Naive B cell (primary cell): Measurements from ENCODE around the gene ITGA5. TPM values are rescaled to one million over a fixed set of nuclear protein-coding genes. Genes with fewer than 3 reads are reported as not detected.

ENCODE experiments used
- ATAC-seq, 2 donors: fragments of 150-1000 bp; cut with Tn5 transposase; 2 replicates each; pipeline ENCODE4 v1.10.0; 2021; ENCODE audit warnings: low read depth in 2 of 2, mild to moderate bottlenecking in 2 of 2, moderate library complexity in 2 of 2
- DNase-seq: peaks from one replicate; pipeline ENCODE4 v3.0.0; 2022
- H3K27ac Mint-ChIP-seq, 6 donors: one replicate each; pipeline ENCODE4 v1.8.0; 2020 to 2022; ENCODE audit warnings: mild to moderate bottlenecking in 6 of 6, mixed read lengths in 6 of 6, moderate library complexity in 5 of 6, inconsistent platforms in 2 of 6
- H3K27me3 Mint-ChIP-seq, 3 donors: one replicate each; pipeline ENCODE4 v1.8.0; 2021 to 2022; ENCODE audit warnings: mixed read lengths in 3 of 3, mild to moderate bottlenecking in 1 of 3
- H3K36me3 Mint-ChIP-seq, 2 donors: one replicate each; pipeline ENCODE4 v1.8.0; 2020 to 2022; ENCODE audit warnings: mixed read lengths in 2 of 2, inconsistent platforms in 1 of 2, mild to moderate bottlenecking in 1 of 2
- H3K4me1 Mint-ChIP-seq, 3 donors: one replicate each; pipeline ENCODE4 v1.8.0; 2020 to 2022; ENCODE audit warnings: mixed read lengths in 3 of 3, inconsistent platforms in 1 of 3, mild to moderate bottlenecking in 1 of 3, moderate library complexity in 1 of 3
- H3K4me3 Mint-ChIP-seq, 8 donors: one replicate each; pipeline ENCODE4 v1.8.0; 2020 to 2022; ENCODE audit warnings: mild to moderate bottlenecking in 8 of 8, mixed read lengths in 8 of 8, moderate library complexity in 8 of 8, inconsistent platforms in 2 of 8
- H3K9me3 Mint-ChIP-seq, 7 donors: one replicate each; pipeline ENCODE4 v1.8.0; 2020 to 2022; ENCODE audit warnings: mixed read lengths in 7 of 7, mild to moderate bottlenecking in 5 of 7, inconsistent platforms in 2 of 7, moderate library complexity in 1 of 7
- polyA plus RNA-seq, 6 donors: library from polyadenylated mRNA; unstranded; fragments of 300-500 nt; fragmentation: Illumina TruSeq; gene quantifications; one replicate each; pipeline ENCODE4 v1.2.3, GENCODE V29; 2021; ENCODE audit warnings: low read depth in 6 of 6

ITGA5 gene
- polyA plus RNA-seq, 6 donors from 2014 or later = 1.7 to 4.6 (median 2.3) TPM; not detected in 1

DNA sequence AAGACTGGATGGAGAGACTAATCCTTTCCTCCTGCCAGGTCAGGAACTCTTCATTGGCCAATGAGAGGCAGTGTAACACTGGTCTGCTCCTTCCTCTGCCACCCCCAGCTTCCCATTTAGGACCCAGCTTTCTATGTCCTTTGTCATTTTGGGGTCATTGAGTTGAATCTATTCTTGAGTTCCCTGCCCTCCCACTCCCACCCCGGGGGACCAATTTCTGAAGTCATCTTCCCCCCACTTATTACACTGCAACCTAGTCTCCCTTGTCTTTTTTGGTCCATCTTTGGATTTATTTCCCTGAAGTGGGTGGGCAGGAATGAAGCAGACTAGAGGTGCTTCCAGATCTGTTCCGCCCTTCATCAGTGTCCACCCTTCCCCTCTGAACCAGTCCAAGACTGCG lies 7.6 kb upstream of the ITGA5 start:
- Mint-ChIP-seq H3K27me3 (peaks cover 11 to 51% (median 42%) of the 10 kb centered on the region in 3 donors), H3K27ac (peak overlapping the region in 1 of 6 donors; percentile 21), H3K4me1 (peaks cover 10 to 15% (median 14%) of the 10 kb centered on the region in 3 donors), H3K4me3 (no peak overlapping the region), H3K9me3 (no peaks in the 10 kb centered on the region), H3K36me3 (no peaks in the 10 kb centered on the region)
- DNase-seq = no peak
- no peak for ATAC-seq

DNA sequence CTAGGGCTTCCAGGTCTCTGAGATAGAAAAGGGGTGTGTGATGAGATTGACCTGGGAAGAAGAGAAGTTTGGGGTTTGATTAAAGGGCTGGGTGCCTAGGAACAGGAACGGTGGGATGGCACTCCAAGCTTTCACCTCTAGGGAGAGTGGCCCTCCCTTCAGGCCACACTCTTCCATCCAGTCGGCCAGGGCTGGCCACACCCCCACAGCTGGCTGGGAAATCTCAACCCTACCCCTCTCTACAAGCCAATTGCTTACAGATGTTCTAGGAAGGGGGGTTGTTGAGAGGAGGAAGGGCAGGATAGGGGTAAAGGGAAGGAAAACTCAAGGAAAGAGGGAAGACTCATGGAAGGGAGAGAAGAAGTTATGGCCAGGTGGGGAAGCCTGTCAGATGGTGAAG lies 6.6 kb upstream of the ITGA5 start:
- Mint-ChIP-seq H3K4me3 (peak overlapping the region in 1 of 8 donors; percentile 36), H3K9me3 (no peaks in the 10 kb centered on the region), H3K36me3 (no peaks in the 10 kb centered on the region), H3K27me3 (peaks cover 11 to 51% (median 50%) of the 10 kb centered on the region in 3 donors), H3K27ac (no peak overlapping the region), H3K4me1 (peaks cover 16 to 22% (median 18%) of the 10 kb centered on the region in 3 donors)
- DNase-seq (no peak), ATAC-seq (no peak)

DNA sequence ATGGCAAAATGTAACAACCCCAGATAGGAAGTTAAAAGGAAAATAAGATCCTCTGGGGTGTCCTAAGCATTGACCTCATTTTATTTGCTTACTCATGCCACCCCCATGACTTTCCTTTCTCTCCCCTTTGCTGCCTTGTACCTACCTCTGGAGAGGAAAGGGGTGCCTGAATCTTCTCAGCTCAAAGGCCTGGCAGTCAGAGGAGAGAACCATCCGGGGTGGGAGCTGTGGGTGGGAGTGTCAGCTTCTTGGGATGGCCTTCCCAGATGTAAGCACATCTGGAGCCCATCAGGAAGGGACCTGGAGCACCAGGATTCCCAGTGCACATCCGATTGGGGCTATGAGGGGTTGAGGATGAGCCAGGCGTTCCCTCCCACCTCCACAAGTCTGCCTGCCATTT lies 5.2 kb upstream of the ITGA5 start:
- peaks cover 11 to 53% (median 46%) of the 10 kb centered on the region in 3 donors for H3K27me3 Mint-ChIP-seq
- no peak for ATAC-seq
- H3K36me3 Mint-ChIP-seq = no peaks in the 10 kb centered on the region

DNA sequence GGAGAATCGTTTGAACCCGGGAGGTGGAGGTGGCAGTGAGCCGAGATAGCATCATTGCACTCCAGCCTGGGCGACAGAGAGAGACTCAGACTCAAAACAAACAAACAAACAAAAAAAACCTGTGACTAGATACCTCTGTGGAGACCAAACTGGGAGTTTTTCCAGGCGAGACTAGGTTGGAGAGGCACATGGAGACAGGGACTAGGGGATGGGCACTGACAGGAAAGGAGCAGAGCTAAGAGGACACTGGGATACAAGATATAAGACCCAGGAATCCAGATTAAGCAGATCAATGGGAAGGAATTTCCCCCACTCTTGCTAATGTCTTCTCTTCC lies 4.7 kb upstream of the ITGA5 start:
- Mint-ChIP-seq H3K36me3 (no peaks in the 10 kb centered on the region), H3K9me3 (no peaks in the 10 kb centered on the region), H3K4me3 (no peak overlapping the region), H3K27ac (no peak overlapping the region), H3K4me1 (peaks cover 19 to 34% (median 33%) of the 10 kb centered on the region in 3 donors), H3K27me3 (peaks cover 11 to 53% (median 46%) of the 10 kb centered on the region in 3 donors)
- ATAC-seq (no peak), DNase-seq (no peak)

More for the DNA sequence above, 5.2 kb upstream of the ITGA5 start:
- Mint-ChIP-seq H3K27ac (no peak overlapping the region), H3K4me3 (no peak overlapping the region), H3K4me1 (peaks cover 19 to 33% (median 32%) of the 10 kb centered on the region in 3 donors), H3K9me3 (no peaks in the 10 kb centered on the region)
- DNase-seq = no peak

DNA sequence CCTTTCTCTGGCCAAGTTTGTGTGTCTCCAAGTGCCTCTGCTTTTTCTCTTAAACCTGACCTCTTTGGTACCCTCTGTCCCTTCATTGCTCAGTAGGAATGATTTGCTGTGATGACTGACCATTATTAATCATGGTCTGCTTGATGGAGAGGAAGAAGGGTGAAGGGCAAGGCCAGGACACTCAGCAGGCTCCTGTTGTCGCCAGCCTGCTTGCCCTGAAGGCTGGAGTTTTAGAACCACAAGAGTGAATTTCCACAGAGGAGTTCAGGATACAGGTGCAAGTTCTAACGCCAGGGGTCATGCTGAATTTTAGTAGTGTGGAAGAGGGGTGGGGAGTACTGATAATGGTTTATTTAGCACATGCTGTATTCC lies 2.8 kb upstream of the ITGA5 start:
- peaks cover 11 to 38% (median 33%) of the 10 kb centered on the region in 3 donors for H3K27me3 Mint-ChIP-seq
- H3K9me3 Mint-ChIP-seq = no peaks in the 10 kb centered on the region
- H3K4me1 Mint-ChIP-seq = peaks cover 28 to 44% (median 40%) of the 10 kb centered on the region in 3 donors
- peak overlapping the region in 2 of 8 donors; percentile 23 to 25 for H3K4me3 Mint-ChIP-seq
- peak overlapping the region in 1 of 6 donors; percentile 4 for H3K27ac Mint-ChIP-seq
- no peaks in the 10 kb centered on the region for H3K36me3 Mint-ChIP-seq
- ATAC-seq (no peak), DNase-seq (no peak)

DNA sequence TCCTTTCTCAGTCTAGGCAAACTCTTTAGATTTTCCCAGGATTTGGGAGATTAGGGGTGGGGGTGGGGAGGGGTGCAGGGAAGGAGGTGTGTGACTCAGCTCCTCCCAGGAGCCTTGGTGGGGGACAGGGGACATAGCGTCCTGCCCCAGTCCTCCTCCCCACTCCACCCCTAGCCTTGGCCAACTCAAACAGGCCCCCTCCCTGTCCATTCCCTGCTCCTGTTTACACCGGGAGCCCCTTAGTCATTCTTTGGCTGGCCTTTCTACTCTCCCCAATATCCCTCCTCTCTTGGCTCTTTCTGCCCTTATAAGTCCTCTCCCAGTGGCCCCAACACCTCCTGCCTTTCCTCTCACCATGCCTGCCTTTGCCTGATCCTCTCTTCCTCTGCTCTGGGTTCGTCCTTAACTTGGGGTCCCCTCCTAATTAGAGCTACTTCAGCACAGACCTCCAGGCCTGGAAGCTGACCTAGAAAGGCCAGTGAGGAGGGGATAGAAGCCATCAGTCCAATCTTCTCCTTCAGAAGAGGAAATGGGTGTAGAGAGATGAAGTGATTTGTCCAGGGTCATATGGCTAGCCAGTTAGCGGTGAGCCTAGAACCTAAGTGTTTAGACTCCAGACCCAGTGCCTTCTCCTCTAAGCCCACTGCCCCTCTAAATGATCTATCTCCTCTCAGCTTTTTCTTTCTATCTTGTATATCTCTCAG lies 2.3 kb upstream of the ITGA5 start:
- peaks cover 10 to 33% (median 27%) of the 10 kb centered on the region in 3 donors for H3K27me3 Mint-ChIP-seq
- H3K27ac Mint-ChIP-seq = no peak overlapping the region
- ATAC-seq (no peak), DNase-seq (no peak)
- peak overlapping the region in 5 of 8 donors; percentile 1 to 90 (median 26) for H3K4me3 Mint-ChIP-seq
- H3K36me3 Mint-ChIP-seq = no peaks in the 10 kb centered on the region
- H3K4me1 Mint-ChIP-seq = peaks cover 33 to 49% (median 44%) of the 10 kb centered on the region in 3 donors
- H3K9me3 Mint-ChIP-seq = no peaks in the 10 kb centered on the region

DNA sequence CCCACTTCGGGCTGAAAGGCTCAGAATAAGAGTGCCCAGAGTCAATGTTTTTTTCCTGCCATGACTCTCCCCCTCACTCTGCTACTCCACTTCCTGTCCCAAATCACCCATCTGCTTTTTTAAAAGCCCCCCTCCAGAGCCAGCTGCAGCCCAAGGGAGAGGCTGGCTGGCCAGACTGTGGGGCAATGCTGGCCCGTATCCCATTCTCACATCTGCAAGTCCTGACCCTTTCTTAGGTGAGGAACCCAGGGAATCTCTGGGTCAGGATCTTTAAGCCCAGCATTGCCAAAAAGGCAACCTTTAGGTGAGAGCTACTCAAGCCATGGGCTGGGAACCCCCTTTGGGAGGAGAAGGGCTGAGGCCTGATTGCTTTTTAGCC lies 1.7 kb upstream of the ITGA5 start:
- peaks cover 35 to 53% (median 50%) of the 10 kb centered on the region in 3 donors for H3K4me1 Mint-ChIP-seq
- no peaks in the 10 kb centered on the region for H3K9me3 Mint-ChIP-seq
- no peaks in the 10 kb centered on the region for H3K36me3 Mint-ChIP-seq
- ATAC-seq = no peak
- peak overlapping the region in 7 of 8 donors; percentile 26 to 96 (median 63) for H3K4me3 Mint-ChIP-seq
- no peak for DNase-seq
- peak overlapping the region in 4 of 6 donors; percentile 6 to 95 (median 48) for H3K27ac Mint-ChIP-seq
- peaks cover 6 to 27% (median 22%) of the 10 kb centered on the region in 3 donors for H3K27me3 Mint-ChIP-seq

DNA sequence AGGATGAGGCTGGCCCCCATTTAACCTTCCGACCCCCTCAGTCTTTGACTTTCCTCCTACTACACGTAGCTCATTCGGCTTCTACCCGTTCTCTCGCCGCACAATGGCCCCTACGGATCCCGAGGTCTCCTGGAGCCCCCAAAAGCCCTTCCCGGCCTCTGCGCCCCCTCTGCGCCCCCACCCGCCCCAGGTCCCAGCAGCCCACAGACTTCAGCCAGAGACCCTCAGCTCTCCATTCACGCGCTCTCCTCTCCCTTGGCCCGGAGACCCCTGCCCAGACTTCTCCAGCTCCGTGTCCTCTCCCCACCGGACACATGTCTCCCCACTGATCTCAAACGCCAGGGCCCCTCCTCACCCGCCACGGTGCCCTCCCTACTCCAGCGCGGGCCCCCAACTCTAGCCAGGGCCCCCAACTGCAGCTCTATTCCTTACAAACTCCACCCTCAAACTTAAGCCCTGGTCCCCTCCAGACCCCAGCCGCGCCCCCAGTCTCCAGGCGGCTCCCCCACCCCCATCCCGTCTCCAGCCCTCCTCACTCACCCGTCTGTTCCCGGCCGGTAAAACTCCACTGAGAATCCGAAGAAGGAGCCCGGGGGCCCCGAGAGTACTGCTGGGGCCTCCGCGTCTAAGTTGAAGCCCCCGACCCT lies 502 bp downstream of the ITGA5 start:
- no peak for DNase-seq

DNA sequence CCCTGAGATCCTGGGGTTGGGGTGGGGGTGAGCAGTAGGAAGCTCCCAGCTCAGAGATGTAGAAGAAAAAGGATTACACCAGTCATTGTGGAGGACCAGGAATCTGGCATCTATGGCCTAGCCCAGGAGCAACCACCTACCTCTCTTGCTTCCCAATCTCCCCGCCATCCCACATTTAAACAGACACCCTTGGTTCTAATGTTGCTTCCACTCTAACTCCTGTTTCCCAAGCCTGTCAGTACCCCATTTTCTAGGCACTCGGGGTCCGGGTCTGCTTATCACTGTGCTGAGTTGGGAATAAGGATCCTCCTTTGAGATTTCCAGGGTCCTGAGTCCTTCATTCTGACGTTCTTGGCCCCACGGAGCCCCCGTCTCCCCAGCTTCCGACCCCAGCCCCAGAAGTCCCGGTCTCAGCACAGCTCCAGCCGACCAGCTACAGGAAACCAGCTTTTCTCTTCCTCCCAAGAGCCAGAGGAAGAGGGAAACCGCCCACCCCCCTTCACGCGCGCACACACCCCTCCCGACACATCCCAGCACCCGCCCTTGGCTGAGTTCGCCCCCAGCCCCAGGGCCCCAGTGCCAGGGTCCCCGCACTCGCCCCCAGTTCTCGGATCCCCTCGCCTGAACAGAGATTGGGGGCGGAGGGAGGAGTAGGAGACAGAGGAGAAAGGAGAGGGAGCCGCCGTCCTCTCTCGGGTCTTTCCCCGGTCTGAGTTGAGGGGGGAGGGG lies 1.2 kb downstream of the ITGA5 start:
- peaks cover 0 to 19% (median 8%) of the 10 kb centered on the region in 3 donors for H3K27me3 Mint-ChIP-seq
- ATAC-seq (no peak), DNase-seq (no peak)
- H3K27ac Mint-ChIP-seq = peak overlapping the region; percentile 11 to 96 (median 77)
- peaks cover 52 to 79% (median 76%) of the 10 kb centered on the region in 3 donors for H3K4me1 Mint-ChIP-seq
- H3K9me3 Mint-ChIP-seq = no peaks in the 10 kb centered on the region
- no peaks in the 10 kb centered on the region for H3K36me3 Mint-ChIP-seq
- peak overlapping the region; percentile 85 to 96 (median 92) for H3K4me3 Mint-ChIP-seq

More for the DNA sequence above, 502 bp downstream of the ITGA5 start:
- peak; percentile 13 to 16 for ATAC-seq
- Mint-ChIP-seq H3K9me3 (no peaks in the 10 kb centered on the region), H3K27ac (peak overlapping the region; percentile 11 to 96 (median 71)), H3K27me3 (peaks cover 0 to 22% (median 8%) of the 10 kb centered on the region in 3 donors), H3K36me3 (no peaks in the 10 kb centered on the region), H3K4me1 (peaks cover 45 to 73% (median 69%) of the 10 kb centered on the region in 3 donors), H3K4me3 (peak overlapping the region; percentile 85 to 96 (median 92))

DNA sequence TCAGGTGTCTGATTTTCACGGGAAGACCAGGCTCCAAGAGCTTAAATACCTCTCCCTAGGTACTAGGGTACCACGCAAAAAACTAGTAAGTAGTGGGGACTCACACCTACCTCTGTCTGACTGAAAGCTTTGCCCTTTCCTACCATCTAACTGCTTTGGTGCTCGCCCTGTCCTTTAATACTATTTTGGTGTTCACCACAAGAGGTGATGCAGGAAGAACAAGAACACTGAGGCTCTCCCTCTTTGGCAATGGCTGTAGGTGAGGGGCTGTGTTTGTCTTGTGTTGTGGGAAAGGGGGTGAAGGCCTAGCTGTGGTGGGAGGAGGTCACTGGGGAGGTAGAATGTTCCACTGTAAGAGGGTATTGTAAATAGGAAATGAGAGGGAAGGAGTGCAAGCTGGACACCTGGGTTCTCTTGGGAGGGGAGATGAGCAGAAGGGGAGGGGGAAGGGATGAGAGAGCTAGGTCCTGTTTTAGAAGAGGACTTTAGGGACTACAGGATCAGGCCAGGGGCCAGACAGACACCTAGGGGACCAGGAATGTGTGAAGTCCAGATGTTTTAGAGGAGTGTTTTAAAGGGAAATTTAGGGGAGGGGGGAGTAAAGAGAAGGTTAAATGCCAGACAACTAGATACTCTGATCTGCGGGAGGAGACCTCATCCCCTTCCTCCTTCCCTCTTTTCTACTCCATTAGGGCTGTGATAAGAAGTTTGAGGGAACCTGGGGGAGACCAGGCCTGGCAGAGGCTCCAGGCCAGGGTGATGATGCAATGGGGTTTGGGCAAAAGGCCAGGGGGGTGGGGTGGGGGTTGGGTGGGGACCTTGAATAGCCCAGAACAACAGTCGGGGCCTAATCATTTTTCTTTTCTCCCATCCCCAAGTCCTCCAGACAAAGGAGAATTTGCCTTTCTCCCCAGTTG lies 2.1 kb downstream of the ITGA5 start:
- Mint-ChIP-seq H3K4me1 (peaks cover 56 to 89% (median 85%) of the 10 kb centered on the region in 3 donors), H3K27me3 (peaks cover 0 to 13% (median 8%) of the 10 kb centered on the region in 3 donors), H3K27ac (peak overlapping the region; percentile 52 to 87 (median 76)), H3K4me3 (peak overlapping the region; percentile 50 to 96 (median 88)), H3K36me3 (no peaks in the 10 kb centered on the region), H3K9me3 (no peaks in the 10 kb centered on the region)
- ATAC-seq = no peak
- DNase-seq = no peak

DNA sequence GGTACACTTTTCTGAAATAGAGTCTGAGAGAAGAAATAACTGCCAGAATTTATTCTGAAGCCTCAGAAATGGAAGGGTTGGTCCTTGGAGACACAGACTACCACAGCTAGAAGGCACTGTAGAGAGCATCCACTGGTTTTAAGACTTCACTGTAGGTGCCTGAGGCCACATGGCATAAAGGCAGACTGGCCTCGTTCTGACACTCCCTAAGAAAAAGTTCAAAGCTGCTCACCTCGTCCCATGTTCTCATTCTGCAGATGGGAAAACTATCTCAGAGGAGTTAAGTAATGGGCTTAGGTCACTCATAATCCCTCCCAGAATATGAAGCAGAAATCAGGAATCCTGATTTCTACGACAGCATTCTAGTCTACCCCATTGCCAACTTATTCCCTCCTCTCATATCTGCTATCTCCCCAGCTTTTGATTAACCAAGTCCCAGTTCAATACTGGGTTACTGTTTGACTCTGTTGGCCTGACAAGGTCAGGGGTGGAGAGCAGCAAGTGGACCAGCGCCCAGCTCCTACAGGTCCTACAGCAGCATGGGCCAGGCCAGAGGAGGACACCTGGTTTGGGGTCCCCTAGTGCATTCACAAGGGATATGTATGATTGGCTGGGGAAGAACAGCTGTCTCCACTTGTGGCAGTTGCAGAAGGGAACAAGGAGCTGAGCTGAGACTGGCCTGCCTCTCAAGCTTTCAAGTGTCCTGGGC lies 3.7 kb downstream of the ITGA5 start:
- peak overlapping the region in 5 of 8 donors; percentile 15 to 74 (median 56) for H3K4me3 Mint-ChIP-seq
- peak overlapping the region; percentile 15 to 89 (median 52) for H3K27ac Mint-ChIP-seq
- no peaks in the 10 kb centered on the region for H3K9me3 Mint-ChIP-seq
- ATAC-seq (no peak), DNase-seq (no peak)
- no peaks in the 10 kb centered on the region for H3K36me3 Mint-ChIP-seq
- peaks cover 55 to 91% (median 82%) of the 10 kb centered on the region in 3 donors for H3K4me1 Mint-ChIP-seq
- H3K27me3 Mint-ChIP-seq = no peaks in the 10 kb centered on the region
